Fibroblast of the conjunctiva (primary cell): ENCODE data around the gene BCAS3.
"Not testable (repeated sequence)": the region's sequence is repeated elsewhere in the genome, so short reads cannot be mapped to it uniquely, and the experiment has no call there.

ENCODE experiments used
- DNase-seq: peaks from one replicate; pipeline ENCODE4 v3.0.0-alpha.2; 2010; ENCODE audit warnings: low read depth

BCAS3 gene

DNA sequence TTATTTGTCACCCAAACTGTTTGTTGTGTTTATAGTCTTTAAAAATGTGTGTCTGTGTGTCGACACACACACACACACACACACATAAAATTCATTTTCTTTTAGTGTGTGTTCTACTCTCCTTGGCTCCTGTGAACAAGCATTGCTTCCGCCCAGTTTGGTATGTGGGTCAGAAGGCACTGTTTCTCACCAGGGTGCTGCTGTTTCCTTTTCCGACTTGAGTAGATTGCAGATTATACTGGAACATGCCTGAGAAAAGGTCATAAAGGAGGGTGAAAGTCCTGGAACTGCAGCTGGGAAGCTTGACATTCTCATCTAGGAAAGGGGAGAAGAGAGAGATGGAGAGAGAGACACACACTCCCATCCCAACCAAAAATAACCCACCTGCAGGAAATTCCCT lies 330.3 kb downstream of the BCAS3 start:
- DNase-seq, result no peak

GRCh38 chr17:61009663-61010062 lies 332.0 kb downstream of the BCAS3 start:
- DNase-seq, result peak; percentile 6

- DNase-seq, result no peak
Observed at GRCh38 chr17:61010661-61011170, 333.1 kb downstream of the BCAS3 start.

DNA sequence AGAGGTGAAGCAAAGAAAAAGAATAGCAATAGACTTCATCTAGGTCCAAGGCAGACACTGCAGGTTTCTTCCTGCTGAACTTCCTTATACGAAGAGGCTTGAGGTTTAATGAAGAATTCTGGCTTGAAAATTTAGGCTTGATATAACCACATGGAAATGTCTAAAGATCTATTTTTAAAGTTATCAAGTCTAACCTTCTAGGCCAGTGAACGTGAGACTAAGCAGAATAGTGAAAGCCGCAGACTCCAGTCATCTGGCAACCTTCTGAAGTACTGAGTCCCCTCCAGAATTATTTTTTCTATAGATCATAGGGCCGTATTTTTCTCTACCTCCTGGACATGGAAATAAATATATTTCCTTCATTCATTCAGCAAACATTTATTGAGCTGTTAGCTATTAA lies 333.6 kb downstream of the BCAS3 start:
- DNase-seq, result no peak

DNA sequence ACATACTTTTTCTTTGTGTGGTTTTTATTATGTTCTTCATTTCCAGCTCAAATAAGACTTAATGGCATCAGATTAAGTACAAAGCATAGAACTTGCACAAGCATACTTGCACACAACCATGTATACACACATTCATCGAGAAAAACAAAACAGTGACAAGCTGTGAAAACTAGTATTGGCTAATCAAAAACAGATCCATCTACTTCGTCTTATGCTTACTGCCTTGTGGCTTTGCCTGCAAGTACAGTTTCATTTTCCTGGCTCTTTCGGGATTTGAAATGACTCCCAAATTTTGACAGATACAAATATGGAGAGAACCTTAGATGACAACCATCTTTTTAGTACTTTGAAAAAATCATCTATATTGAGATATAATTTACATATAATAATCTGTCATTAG lies 338.3 kb downstream of the BCAS3 start:
- DNase-seq, result peak; percentile 13

DNA sequence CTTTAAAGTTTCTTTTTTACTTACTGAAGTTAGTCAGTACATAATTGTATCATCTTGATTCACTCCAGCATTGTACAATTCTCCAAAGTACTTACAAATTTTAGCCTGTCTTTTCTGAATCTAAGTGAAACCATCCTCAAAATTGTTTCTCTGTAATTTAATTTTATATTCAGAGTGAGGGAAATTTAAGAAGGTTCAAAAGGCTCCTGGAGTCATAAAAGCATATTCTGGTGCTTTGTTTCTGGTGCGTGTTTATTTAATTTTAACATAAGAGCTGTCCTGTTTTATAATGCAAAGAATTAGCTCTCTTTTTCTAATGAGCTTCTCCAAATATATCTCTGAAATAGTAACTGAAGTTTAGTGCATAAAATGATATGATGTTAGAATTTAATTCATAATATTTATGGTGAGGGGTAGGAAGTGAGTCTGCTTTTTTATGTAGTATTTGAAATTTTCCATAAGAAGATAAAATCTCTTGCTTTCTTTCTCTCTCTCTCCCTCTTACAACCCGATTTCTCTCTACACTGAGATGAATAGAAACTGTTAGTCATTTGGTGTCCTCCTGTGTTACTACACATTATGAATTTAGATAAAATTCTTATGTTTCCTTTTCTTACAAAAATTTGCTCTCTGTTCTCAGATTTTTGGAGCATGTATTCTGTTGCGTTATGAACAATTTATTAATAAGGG lies 339.8 kb downstream of the BCAS3 start:
- no peak for DNase-seq

DNA sequence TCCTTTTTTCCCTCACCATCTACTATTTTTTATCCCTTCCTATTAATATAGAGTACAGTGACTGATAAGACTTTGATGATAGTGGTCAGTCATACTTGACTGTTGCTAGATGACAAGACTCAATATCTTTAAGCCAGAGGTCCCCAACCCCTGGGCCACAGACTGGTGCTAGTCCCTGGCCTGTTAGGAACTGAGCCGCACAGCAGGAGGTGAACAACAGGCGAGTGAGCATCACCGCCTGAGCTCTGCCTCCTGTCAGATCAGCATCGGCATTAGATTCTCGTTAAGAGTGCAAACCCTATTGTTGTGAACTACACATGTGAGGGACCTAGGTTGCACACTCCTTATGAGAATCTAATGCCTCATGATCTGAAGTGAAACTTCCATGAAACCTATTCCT lies 341.3 kb downstream of the BCAS3 start:
- no peak for DNase-seq

- no peak for DNase-seq
Observed at GRCh38 chr17:61023996-61024395, 346.3 kb downstream of the BCAS3 start.

DNA sequence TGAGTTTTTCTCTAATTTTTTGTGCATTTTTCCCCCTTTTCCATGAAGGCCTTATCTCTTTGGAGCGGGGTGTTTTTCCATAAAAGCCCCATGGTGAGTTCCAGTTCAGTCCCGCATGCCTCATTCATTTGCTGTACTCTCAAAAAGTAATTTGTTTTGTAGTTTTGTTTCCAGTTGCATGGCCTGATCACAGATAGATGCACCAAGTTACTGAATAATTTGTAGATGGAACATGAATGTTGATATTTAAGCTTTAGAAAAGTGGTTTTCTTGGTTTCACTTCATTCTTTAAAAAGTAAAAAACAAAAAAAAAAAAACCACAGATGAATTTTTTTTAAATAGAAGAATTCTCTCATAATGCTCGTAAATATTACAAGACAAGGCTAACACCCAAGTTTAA lies 349.2 kb downstream of the BCAS3 start:
- DNase-seq, result no peak

- DNase-seq, result no peak
Observed at GRCh38 chr17:61029181-61029580, 351.5 kb downstream of the BCAS3 start.

DNA sequence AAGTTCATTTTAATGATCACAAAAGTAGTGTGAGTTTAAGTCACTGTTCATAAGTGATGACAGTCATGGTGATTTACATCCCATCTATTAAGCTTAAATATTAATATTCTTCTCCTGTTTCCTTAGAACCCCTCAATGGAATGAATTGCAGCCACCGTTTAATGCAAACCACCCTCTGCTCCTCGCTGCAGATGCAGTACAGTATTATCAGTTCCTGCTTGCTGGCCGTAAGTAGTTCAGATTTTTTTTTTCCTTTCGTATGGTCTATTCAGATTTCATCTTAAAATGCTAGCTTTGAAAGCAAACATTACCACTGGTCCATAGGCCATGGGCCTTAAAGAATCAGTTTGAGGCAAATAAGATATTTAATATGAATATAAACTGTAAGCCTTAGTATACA lies 363.0 kb downstream of the BCAS3 start:
- DNase-seq, result no peak

DNA sequence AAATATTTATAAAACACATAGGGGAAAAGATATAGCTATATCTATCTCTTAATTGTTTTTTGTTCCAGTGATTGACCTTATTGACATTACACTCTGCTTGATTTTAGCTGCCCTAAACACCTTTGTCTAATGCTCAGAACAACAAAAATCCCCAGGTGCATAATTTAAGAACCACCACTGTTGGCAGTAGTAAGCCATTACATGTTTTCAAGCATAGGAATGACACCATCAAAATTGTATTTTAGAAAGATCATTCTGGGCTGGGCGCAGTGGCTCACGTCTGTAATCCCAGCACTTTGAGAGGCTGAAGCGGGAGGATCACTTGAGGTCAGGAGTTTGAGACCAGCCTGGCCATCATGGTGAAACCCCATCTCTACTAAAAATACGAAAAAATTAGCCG lies 364.7 kb downstream of the BCAS3 start:
- not testable (repeated sequence) for DNase-seq

DNA sequence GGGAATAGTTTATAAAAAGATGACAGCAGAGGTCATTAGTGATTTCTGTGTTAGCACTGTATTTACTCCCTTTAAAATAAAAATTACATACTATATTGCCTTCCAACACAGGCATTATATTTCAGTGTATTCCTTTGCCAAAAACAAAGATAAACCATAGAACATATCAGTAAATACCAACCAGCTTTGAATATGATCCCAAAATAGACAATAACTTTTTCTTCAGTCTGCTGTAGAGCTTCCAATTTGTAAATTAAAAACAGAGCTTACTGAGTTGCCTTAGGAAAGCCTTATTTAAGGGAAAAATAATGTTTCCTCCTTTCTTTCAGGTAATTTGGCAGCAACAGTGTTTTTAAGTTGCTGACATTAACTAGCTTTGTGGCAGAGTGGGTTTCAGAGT lies 369.9 kb downstream of the BCAS3 start:
- DNase-seq, result no peak

DNA sequence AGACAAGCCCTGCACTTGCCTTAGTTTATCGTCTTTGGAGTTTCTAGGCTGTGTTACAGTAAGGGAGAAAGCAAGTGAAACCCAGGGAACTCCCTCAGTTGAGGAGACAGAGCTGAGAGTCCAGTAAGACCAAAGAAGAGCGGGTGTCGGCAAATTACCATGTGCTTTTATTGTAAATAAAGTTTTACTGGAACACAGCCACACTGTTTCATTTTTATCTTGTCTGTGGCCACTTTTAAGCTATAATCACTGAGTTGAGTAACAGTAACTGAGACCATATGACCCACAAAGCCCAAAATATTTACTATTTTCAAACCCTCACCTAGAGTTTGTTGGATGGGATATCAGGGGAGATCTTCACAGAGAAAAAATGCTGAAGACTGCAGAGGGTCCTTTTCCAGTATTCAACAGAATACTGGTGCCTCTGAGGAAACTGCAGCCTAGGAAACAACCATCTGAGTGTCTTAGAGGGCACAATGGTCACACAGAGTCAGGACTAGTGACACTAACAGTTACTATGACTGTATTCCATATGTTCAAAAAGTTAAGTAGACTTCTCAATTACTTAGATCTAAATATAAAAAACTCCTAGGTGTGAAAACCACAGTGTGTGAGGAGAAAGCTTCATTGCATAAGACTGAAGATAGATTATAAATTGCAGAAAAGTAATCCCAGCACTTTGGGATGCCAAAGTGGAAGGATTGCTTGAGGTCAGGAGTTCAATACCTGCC lies 370.9 kb downstream of the BCAS3 start:
- DNase-seq, result no peak

DNA sequence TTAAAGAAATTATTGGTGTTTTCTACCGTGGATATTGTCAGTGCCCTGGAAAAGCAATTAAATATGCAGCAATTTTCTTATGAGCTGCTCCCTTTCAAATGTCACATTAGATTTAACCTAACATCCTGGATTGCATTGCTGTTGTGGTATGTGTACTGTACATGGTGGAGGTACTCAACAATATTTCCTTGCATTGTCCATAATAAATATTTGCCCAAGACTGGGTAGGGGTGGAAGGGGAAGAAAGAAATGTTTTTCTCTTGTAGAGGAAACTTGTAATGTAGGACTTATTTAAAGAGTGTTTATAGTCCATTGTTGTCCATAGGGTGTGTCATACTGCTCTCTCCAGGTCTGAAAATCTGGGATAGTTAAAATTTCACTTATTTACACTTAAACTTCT lies 375.8 kb downstream of the BCAS3 start:
- DNase-seq, result no peak

DNA sequence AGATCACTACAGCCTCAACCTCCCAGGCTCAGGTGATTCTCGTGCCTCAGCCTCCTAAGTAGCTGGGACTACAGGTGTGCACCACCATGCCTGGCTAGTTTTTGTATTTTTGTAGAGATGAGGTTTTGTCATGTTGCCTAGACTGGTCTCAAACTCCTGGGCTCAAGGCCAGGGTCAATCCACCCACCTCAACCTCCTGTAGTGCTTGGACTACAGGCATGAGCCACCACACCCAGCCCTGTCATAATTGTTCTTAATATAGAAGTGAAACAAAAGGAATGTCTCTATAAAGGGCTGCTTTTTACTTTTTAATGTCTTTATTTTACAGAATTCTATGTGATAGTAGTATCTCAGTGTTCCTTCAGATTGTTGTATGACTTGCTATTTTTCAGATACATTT lies 376.8 kb downstream of the BCAS3 start:
- no peak for DNase-seq

DNA sequence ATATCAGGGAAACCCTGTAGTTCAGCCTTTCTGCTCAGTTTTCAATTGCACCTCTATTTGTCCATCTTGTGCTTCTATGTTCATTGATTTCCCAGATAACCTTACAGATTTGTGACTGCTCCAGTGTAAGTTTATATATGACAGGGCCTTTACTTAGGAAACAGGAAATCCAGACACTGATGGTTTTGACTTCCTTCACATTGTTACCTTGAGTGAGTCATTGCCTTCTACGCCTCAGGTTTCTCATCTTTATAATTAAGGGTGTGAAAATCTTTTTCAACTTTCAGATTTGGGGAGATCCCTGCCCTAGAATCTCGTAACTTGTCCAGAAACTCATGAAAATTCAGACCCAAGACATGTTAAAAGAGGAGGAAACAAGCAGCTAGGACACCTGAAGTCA lies 379.6 kb downstream of the BCAS3 start:
- no peak for DNase-seq

- DNase-seq, result no peak
Observed at GRCh38 chr17:61058066-61058465, 380.4 kb downstream of the BCAS3 start.

DNA sequence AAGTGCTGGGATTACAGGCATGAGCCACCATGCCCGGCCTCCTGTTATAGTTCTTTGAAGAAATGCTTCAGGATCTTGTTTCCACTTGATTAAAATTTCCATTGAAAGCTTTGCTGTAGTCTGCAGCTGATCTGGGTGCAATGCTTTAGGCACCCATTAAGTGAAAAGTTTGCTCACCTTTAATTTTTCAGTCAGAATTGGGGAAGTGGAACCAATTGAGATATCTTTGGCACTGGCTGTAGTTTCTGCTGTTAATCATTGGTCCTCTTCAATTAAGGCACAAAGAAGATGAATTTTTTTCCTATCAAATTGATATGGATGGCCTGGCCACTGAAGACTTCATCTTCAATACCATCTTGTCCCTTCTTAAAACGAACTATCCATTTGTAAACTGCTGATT lies 385.9 kb downstream of the BCAS3 start:
- no peak for DNase-seq

GRCh38 chr17:61064087-61064951 lies 386.7 kb downstream of the BCAS3 start:
- no peak for DNase-seq

DNA sequence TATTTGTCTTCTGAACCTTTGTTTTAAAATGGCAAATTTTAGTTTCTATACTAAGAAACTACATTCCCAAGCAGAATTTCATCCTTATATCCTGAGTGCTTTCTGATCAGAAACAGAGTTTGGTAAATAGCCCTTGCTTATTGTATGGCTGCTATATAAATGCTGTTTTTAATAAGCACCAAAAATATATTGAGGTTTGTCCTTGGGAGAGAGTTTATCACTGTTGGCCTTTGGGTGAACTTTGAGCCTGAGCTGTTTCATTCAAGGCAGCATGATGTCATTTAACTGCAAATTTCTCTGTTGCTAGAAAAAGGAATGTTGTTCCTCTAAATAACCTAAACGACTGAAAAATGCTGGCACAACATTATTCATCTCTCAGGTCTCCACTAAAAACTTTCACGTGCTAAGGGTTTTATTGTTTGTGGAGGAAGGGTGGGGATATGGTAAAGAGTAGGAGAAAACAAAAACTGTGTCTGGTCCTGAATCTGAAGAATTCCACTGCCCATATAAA lies 387.7 kb downstream of the BCAS3 start:
- DNase-seq, result no peak

DNA sequence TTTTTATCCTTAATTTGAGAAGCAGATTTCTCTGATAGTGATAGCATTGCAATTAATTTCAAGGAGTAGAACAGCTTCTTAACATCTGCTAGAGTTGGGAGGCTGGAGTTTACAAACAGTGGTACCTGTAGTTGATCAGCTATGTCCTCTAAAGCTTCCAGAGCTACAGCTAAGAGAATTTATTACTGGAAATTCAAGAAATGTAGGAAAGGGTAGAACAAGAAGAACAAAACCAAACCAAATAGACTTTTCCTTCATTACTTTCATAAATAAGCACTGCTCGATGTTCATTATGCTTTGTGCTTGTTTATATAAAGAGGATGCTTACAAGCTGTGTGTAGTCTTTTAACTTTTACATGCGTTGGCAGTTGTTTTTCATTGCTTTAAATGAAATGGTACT lies 388.4 kb downstream of the BCAS3 start:
- no peak for DNase-seq

- DNase-seq, result no peak
Observed at GRCh38 chr17:61070649-61071048, 393.0 kb downstream of the BCAS3 start.
